Heart left ventricle (tissue), 13 donors: ENCODE data around the gene PTPRN2.

ENCODE experiments used
- POLR2A ChIP-seq, 2 donors: fragments of 450-650 bp; IDR thresholded peaks; one replicate each; pipeline ENCODE4 v1.6.1; 2017; ENCODE audit warnings: antibody characterized with exemption in 2 of 2, mild to moderate bottlenecking in 2 of 2, moderate library complexity in 2 of 2
- TF ChIP-seq, protein P1 (sequence below), 12 donors: fragments of 200-600 bp; sonication (generic) in 4 of 12; IDR thresholded peaks; one replicate each; pipeline versions ENCODE4 v1.5.0 to v1.8.0; 2018 to 2022; ENCODE audit warnings: antibody characterized with exemption in 12 of 12, mild to moderate bottlenecking in 5 of 12
- donor health status: ischemic (EF 13 %, LVEDD 7.1; RV severe dilation, severe dysfunction).
- donor health status: DM: no; HTN: yes; CAD: no.
- donor health status: DM: no; HTN: no; CAD: no.
- donor health status: ischemic (EF 25% LVEDD 6.9; RV normal size, moderate dysfunction).
- donor health status: ischemic (EF 25% LVEDD 5.7; RV mildly dilated, moderate dysfunction).
- donor health status: ischemic (EF 35%, LVEDD 5.7; RV mildly dilated, moderate dysfunction).
- donor health status: nonischemic (EF 11% LVEDD 7.7; RV severe dilation, severe dysfunction).
- donor health status: DM: yes; HTN: yes; CAD: no.
- donor health status: PGD.
- donor health status: ischemic (EF 29% LVEDD 5.4; RV normal size, mild dysfunction).
- donor health status: nonischemic (EF 23%, LVEDD 6.1; RV moderate dilation, normal function).

DNA sequence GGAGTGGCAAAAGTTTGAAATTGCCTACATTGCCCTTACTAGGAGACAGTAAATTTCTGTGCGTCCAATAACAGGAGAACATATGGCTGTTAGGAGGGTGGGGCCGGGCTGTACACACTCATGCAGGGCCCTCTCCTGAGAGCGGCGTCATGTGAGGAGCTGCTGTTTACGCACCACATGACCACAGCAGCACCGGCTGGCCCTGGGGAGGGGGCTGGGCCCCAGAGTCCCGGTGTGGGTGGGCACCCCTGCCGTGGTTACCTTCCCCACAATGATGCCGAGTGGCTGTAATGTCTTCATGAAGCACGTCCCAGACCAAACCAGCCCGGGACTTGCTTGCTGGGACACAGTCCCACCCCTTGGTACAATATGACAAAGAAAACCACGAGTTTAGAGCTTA lies 942.1 kb downstream of the PTPRN2 start:
- TF ChIP-seq, protein P1, sequence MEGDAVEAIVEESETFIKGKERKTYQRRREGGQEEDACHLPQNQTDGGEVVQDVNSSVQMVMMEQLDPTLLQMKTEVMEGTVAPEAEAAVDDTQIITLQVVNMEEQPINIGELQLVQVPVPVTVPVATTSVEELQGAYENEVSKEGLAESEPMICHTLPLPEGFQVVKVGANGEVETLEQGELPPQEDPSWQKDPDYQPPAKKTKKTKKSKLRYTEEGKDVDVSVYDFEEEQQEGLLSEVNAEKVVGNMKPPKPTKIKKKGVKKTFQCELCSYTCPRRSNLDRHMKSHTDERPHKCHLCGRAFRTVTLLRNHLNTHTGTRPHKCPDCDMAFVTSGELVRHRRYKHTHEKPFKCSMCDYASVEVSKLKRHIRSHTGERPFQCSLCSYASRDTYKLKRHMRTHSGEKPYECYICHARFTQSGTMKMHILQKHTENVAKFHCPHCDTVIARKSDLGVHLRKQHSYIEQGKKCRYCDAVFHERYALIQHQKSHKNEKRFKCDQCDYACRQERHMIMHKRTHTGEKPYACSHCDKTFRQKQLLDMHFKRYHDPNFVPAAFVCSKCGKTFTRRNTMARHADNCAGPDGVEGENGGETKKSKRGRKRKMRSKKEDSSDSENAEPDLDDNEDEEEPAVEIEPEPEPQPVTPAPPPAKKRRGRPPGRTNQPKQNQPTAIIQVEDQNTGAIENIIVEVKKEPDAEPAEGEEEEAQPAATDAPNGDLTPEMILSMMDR (IDR thresholded peaks at IDR 0.05), result no peak
- TF ChIP-seq POLR2A (IDR thresholded peaks at IDR 0.05), result no peak
